GDM1 (cell line): ENCODE measurements around the gene LDAF1.
A peak's percentile ranks its signal among the peaks of the same experiment; 100 is the strongest.
"Not testable (repeated sequence)": the region's sequence is repeated elsewhere in the genome, so short reads cannot be mapped to it uniquely, and the experiment has no call there.

Source experiments
- DNase-seq: peaks from one replicate; lab custom pipeline; 2025; lab: John Stamatoyannopoulos, UW

LDAF1 gene

GRCh38 chr16:21158208-21159110, at the start of gene LDAF1:
TSS of gene LDAF1 (plus strand) at chr16:21158674. CDS start at chr16:21161183, 2,509 bp downstream.
- peak; percentile 47 for DNase-seq

GRCh38 chr16:21115551-21115950, 42.9 kb upstream of the LDAF1 start:
- DNase-seq = not testable (repeated sequence)

GRCh38 chr16:21116148-21116693, 42.3 kb upstream of the LDAF1 start:
- peak; percentile 81 for DNase-seq

GRCh38 chr16:21117567-21117966, 40.9 kb upstream of the LDAF1 start:
- no peak for DNase-seq

GRCh38 chr16:21120976-21121520, 37.4 kb upstream of the LDAF1 start:
- DNase-seq = no peak

- DNase-seq = no peak
Observed at GRCh38 chr16:21125191-21125590, 33.3 kb upstream of the LDAF1 start.

- no peak for DNase-seq
Observed at GRCh38 chr16:21126518-21126917, 32.0 kb upstream of the LDAF1 start.

- DNase-seq = no peak
Observed at GRCh38 chr16:21128991-21129390, 29.5 kb upstream of the LDAF1 start.

- no peak for DNase-seq
Observed at GRCh38 chr16:21130811-21131210, 27.7 kb upstream of the LDAF1 start.

GRCh38 chr16:21134053-21134452, 24.4 kb upstream of the LDAF1 start:
- DNase-seq = no peak

- no peak for DNase-seq
Observed at GRCh38 chr16:21145738-21146137, 12.7 kb upstream of the LDAF1 start.

GRCh38 chr16:21150375-21151001, 8.0 kb upstream of the LDAF1 start, which contains the start of gene DNAH3:
TSS of gene DNAH3 (minus strand) at chr16:21150846. CDS start at chr16:21150319, 527 bp downstream.
- DNase-seq = peak; percentile 35

GRCh38 chr16:21152160-21153030, 6.1 kb upstream of the LDAF1 start:
- not testable (repeated sequence) for DNase-seq

GRCh38 chr16:21153124-21153729, 5.2 kb upstream of the LDAF1 start:
- not testable (repeated sequence) for DNase-seq

- not testable (repeated sequence) for DNase-seq
Observed at GRCh38 chr16:21156011-21156410, 2.5 kb upstream of the LDAF1 start.

- no peak for DNase-seq
Observed at GRCh38 chr16:21156767-21157467, 1.6 kb upstream of the LDAF1 start.

GRCh38 chr16:21157632-21158031, 842 bp upstream of the LDAF1 start:
- DNase-seq = no peak

GRCh38 chr16:21159281-21159951, 942 bp downstream of the LDAF1 start:
- DNase-seq = no peak

GRCh38 chr16:21160276-21160675, 1.8 kb downstream of the LDAF1 start:
- DNase-seq = no peak

- DNase-seq = no peak
Observed at GRCh38 chr16:21161211-21161610, 2.7 kb downstream of the LDAF1 start.
